Upper lobe of left lung (tissue), 4 donors: ENCODE data around the gene ROPN1L.

Experiments
- EP300 ChIP-seq, 4 donors: sonication (generic); formaldehyde crosslinking; IDR thresholded peaks; one replicate each; pipeline ENCODE4 v1.5.1; 2017; ENCODE audit warnings: antibody characterized with exemption in 4 of 4, control low read depth in 2 of 4
- POLR2A ChIP-seq, 4 donors: fragments of 450-650 bp; IDR thresholded peaks; one replicate each; pipeline ENCODE4 v1.5.1; 2016 to 2017; ENCODE audit warnings: antibody characterized with exemption in 4 of 4, mild to moderate bottlenecking in 2 of 4

DNA sequence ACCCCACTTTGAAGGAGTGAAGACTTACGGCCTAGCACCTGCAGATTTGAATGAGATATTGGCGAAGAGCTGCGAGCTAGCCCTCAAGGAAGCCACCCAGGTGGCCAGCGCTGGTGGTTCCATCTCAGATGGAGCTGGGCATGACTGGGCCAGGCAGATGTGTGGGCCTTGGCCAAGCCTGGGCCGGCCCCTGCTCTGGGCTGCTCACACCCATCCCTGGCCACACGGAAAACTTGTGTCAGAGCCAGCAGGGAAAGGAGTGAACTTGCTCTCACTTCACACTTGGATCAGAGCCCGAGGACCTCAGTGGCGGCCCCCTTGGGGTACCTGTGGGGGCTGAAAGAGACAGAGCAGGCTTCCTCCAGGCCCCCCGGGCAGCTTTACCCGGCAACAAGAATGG lies 44.2 kb downstream of the ROPN1L start:
- TF ChIP-seq POLR2A (IDR thresholded peaks at IDR 0.05) (no peak), EP300 (IDR thresholded peaks at IDR 0.05) (no peak)
